Measurements from ENCODE around the gene NODAL. TPM values are rescaled to one million over a fixed set of nuclear protein-coding genes. Genes with fewer than 3 reads are reported as not detected.

Gene NODAL
- total RNA-seq, 1 experiment from 2014 or later, result 0.30 TPM

Other genes starting within 250 kb of the NODAL start
- gene PPA1, start 208.3 kb downstream of the NODAL start, total RNA-seq (2021; ENCODE audit: unreplicated experiment), result 234 TPM
- 0.02 TPM for gene NPFFR1, start 157.7 kb downstream of the NODAL start, total RNA-seq (2021; ENCODE audit: unreplicated experiment)
- gene LRRC20, start 59.1 kb downstream of the NODAL start, total RNA-seq (2021; ENCODE audit: unreplicated experiment), result 19.5 TPM
- 36.7 TPM for gene EIF4EBP2, start 37.5 kb downstream of the NODAL start, total RNA-seq (2021; ENCODE audit: unreplicated experiment)
- 33.1 TPM for gene PALD1, start 37.1 kb upstream of the NODAL start, total RNA-seq (2021; ENCODE audit: unreplicated experiment)
- 6.4 TPM for gene PRF1, start 161.1 kb upstream of the NODAL start, total RNA-seq (2021; ENCODE audit: unreplicated experiment)
- 13.2 TPM for gene ADAMTS14, start 230.8 kb upstream of the NODAL start, total RNA-seq (2021; ENCODE audit: unreplicated experiment)

Data from HCT116 (cell line).